Fibroblast of skin of back (primary cell): ENCODE data around the gene PUSL1.

ENCODE experiments used
- DNase-seq: peaks from one replicate; pipeline ENCODE4 v3.0.0-alpha.2; 2013

The PUSL1 gene

GRCh38 chr1:1325288-1326074 is 17.1 kb downstream of the PUSL1 start:
- no peak for DNase-seq

- no peak for DNase-seq
Observed at GRCh38 chr1:1326075-1326605, 17.7 kb downstream of the PUSL1 start.

GRCh38 chr1:1327291-1327690 is 18.9 kb downstream of the PUSL1 start:
- no peak for DNase-seq

- no peak for DNase-seq
Observed at GRCh38 chr1:1328254-1328653, 19.9 kb downstream of the PUSL1 start.

GRCh38 chr1:1329304-1330210 is 21.2 kb downstream of the PUSL1 start:
- DNase-seq = no peak

GRCh38 chr1:1330366-1331067 is 22.1 kb downstream of the PUSL1 start:
- DNase-seq = no peak

GRCh38 chr1:1331068-1331965 is 22.9 kb downstream of the PUSL1 start, which contains the start of gene TAS1R3:
TSS of gene TAS1R3 (plus strand) at chr1:1331280. CDS start at chr1:1331346, 66 bp downstream.
- DNase-seq = no peak

- DNase-seq = no peak
Observed at GRCh38 chr1:1332031-1332755, 23.8 kb downstream of the PUSL1 start.

GRCh38 chr1:1332774-1333480 is 24.5 kb downstream of the PUSL1 start:
- DNase-seq = no peak

GRCh38 chr1:1333551-1334241 is 25.3 kb downstream of the PUSL1 start:
- no peak for DNase-seq

GRCh38 chr1:1334835-1335234 is 26.4 kb downstream of the PUSL1 start:
- no peak for DNase-seq

GRCh38 chr1:1335283-1335682 is 26.9 kb downstream of the PUSL1 start:
- DNase-seq = no peak

GRCh38 chr1:1335792-1336248 is 27.4 kb downstream of the PUSL1 start:
- DNase-seq = no peak

- no peak for DNase-seq
Observed at GRCh38 chr1:1336446-1336845, 28.0 kb downstream of the PUSL1 start.

- DNase-seq = no peak
Observed at GRCh38 chr1:1336931-1337792, 28.8 kb downstream of the PUSL1 start.

GRCh38 chr1:1337793-1338147 is 29.4 kb downstream of the PUSL1 start:
- DNase-seq = no peak

GRCh38 chr1:1338278-1338677 is 29.9 kb downstream of the PUSL1 start:
- DNase-seq = no peak

- no peak for DNase-seq
Observed at GRCh38 chr1:1340185-1340584, 31.8 kb downstream of the PUSL1 start.
